ENCODE results near the gene SEPTIN5. TPM values are rescaled to one million over a fixed set of nuclear protein-coding genes. Genes with fewer than 3 reads are reported as not detected.
"Not testable (repeated sequence)": the region's sequence is repeated elsewhere in the genome, so short reads cannot be mapped to it uniquely, and the experiment has no call there.

SEPTIN5 gene
- total and polyA plus RNA-seq, 5 donors from 2014 or later: 5.2 TPM; not detected in 4

- Histone ChIP-seq H3K9me3 (ENCODE audit: control insufficient read depth in 2 of 2, low read length in 2 of 2) (no peaks in the 10 kb centered on the region), H3K36me3 (ENCODE audit: control insufficient read depth, insufficient read depth, low read length) (no peaks in the 10 kb centered on the region), H3K27me3 (ENCODE audit: control insufficient read depth, insufficient read depth, low read length) (peaks cover 2% of the 10 kb centered on the region), H3K4me1 (ENCODE audit: control insufficient read depth, insufficient read depth, low read length, poor library complexity, severe bottlenecking) (no peaks in the 10 kb centered on the region), H3K4me3 (ENCODE audit: low read depth, low read length) (no peak overlapping the region), H3K27ac (ENCODE audit: insufficient read depth, low read length, poor library complexity, severe bottlenecking) (no peak overlapping the region)
- H3K9me3 Mint-ChIP-seq: no peaks in the 10 kb centered on the region
- H3K36me3 Mint-ChIP-seq: no peaks in the 10 kb centered on the region
- DNase-seq (no peak), ATAC-seq (ENCODE audit: low read depth in 2 of 2) (no peak)
- peaks cover 10% of the 10 kb centered on the region for H3K27me3 Mint-ChIP-seq
- H3K4me1 Mint-ChIP-seq: no peaks in the 10 kb centered on the region
- no peak overlapping the region for H3K4me3 Mint-ChIP-seq
- H3K27ac Mint-ChIP-seq: no peak overlapping the region
Measured at GRCh38 chr22:19696504-19697276, 17.6 kb upstream of the SEPTIN5 start.

- not testable (repeated sequence) for H3K27me3 ChIP-seq (ENCODE audit: control insufficient read depth, insufficient read depth, low read length); H3K9me3 ChIP-seq (ENCODE audit: control insufficient read depth in 2 of 2, low read length in 2 of 2); H3K27ac Mint-ChIP-seq; H3K9me3 Mint-ChIP-seq; H3K4me3 Mint-ChIP-seq; H3K36me3 ChIP-seq (ENCODE audit: control insufficient read depth, insufficient read depth, low read length); H3K27ac ChIP-seq (ENCODE audit: insufficient read depth, low read length, poor library complexity, severe bottlenecking); H3K36me3 Mint-ChIP-seq; DNase-seq; H3K4me3 ChIP-seq (ENCODE audit: low read depth, low read length); H3K4me1 Mint-ChIP-seq; H3K4me1 ChIP-seq (ENCODE audit: control insufficient read depth, insufficient read depth, low read length, poor library complexity, severe bottlenecking); ATAC-seq (ENCODE audit: low read depth in 2 of 2)
- peaks cover 11% of the 10 kb centered on the region for H3K27me3 Mint-ChIP-seq
Measured at GRCh38 chr22:19697871-19698270, 16.4 kb upstream of the SEPTIN5 start.

- no peaks in the 10 kb centered on the region for H3K4me1 ChIP-seq (ENCODE audit: control insufficient read depth, insufficient read depth, low read length, poor library complexity, severe bottlenecking)
- H3K36me3 Mint-ChIP-seq: no peaks in the 10 kb centered on the region
- no peak overlapping the region for H3K4me3 Mint-ChIP-seq
- H3K27me3 Mint-ChIP-seq: peaks cover 10% of the 10 kb centered on the region
- no peak overlapping the region for H3K27ac ChIP-seq (ENCODE audit: insufficient read depth, low read length, poor library complexity, severe bottlenecking)
- no peak for DNase-seq
- H3K9me3 Mint-ChIP-seq: no peaks in the 10 kb centered on the region
- H3K27ac Mint-ChIP-seq: no peak overlapping the region
- ATAC-seq (ENCODE audit: low read depth in 2 of 2): no peak
- no peak overlapping the region for H3K4me3 ChIP-seq (ENCODE audit: low read depth, low read length)
- no peaks in the 10 kb centered on the region for H3K9me3 ChIP-seq (ENCODE audit: control insufficient read depth in 2 of 2, low read length in 2 of 2)
- H3K4me1 Mint-ChIP-seq: no peaks in the 10 kb centered on the region
- no peaks in the 10 kb centered on the region for H3K36me3 ChIP-seq (ENCODE audit: control insufficient read depth, insufficient read depth, low read length)
- H3K27me3 ChIP-seq (ENCODE audit: control insufficient read depth, insufficient read depth, low read length): peaks cover 2% of the 10 kb centered on the region
Measured at GRCh38 chr22:19700790-19701419, 13.4 kb upstream of the SEPTIN5 start.

GRCh38 chr22:19701420-19702145, 12.7 kb upstream of the SEPTIN5 start:
- no peak for ATAC-seq (ENCODE audit: low read depth in 2 of 2)
- no peaks in the 10 kb centered on the region for H3K9me3 ChIP-seq (ENCODE audit: control insufficient read depth in 2 of 2, low read length in 2 of 2)
- no peaks in the 10 kb centered on the region for H3K36me3 Mint-ChIP-seq
- no peak overlapping the region for H3K4me3 ChIP-seq (ENCODE audit: low read depth, low read length)
- H3K4me3 Mint-ChIP-seq: no peak overlapping the region
- no peaks in the 10 kb centered on the region for H3K4me1 Mint-ChIP-seq
- H3K4me1 ChIP-seq (ENCODE audit: control insufficient read depth, insufficient read depth, low read length, poor library complexity, severe bottlenecking): no peaks in the 10 kb centered on the region
- no peak overlapping the region for H3K27ac ChIP-seq (ENCODE audit: insufficient read depth, low read length, poor library complexity, severe bottlenecking)
- H3K27ac Mint-ChIP-seq: no peak overlapping the region
- peaks cover 2% of the 10 kb centered on the region for H3K27me3 ChIP-seq (ENCODE audit: control insufficient read depth, insufficient read depth, low read length)
- no peaks in the 10 kb centered on the region for H3K36me3 ChIP-seq (ENCODE audit: control insufficient read depth, insufficient read depth, low read length)
- DNase-seq: no peak
- peaks cover 10% of the 10 kb centered on the region for H3K27me3 Mint-ChIP-seq
- H3K9me3 Mint-ChIP-seq: no peaks in the 10 kb centered on the region

- Mint-ChIP-seq H3K27ac (no peak overlapping the region), H3K9me3 (no peaks in the 10 kb centered on the region), H3K27me3 (peaks cover 12% of the 10 kb centered on the region), H3K4me1 (no peaks in the 10 kb centered on the region), H3K36me3 (no peaks in the 10 kb centered on the region), H3K4me3 (no peak overlapping the region)
- Histone ChIP-seq H3K4me1 (ENCODE audit: control insufficient read depth, insufficient read depth, low read length, poor library complexity, severe bottlenecking) (no peaks in the 10 kb centered on the region), H3K27ac (ENCODE audit: insufficient read depth, low read length, poor library complexity, severe bottlenecking) (no peak overlapping the region), H3K36me3 (ENCODE audit: control insufficient read depth, insufficient read depth, low read length) (no peaks in the 10 kb centered on the region), H3K4me3 (ENCODE audit: low read depth, low read length) (no peak overlapping the region), H3K9me3 (ENCODE audit: control insufficient read depth in 2 of 2, low read length in 2 of 2) (no peaks in the 10 kb centered on the region), H3K27me3 (ENCODE audit: control insufficient read depth, insufficient read depth, low read length) (peaks cover 2% of the 10 kb centered on the region)
- DNase-seq (no peak), ATAC-seq (ENCODE audit: low read depth in 2 of 2) (no peak)
Measured at GRCh38 chr22:19703869-19704268, 10.4 kb upstream of the SEPTIN5 start.

- no peaks in the 10 kb centered on the region for H3K9me3 Mint-ChIP-seq
- no peak overlapping the region for H3K4me3 Mint-ChIP-seq
- no peak overlapping the region for H3K27ac Mint-ChIP-seq
- Histone ChIP-seq H3K27ac (ENCODE audit: insufficient read depth, low read length, poor library complexity, severe bottlenecking) (no peak overlapping the region), H3K27me3 (ENCODE audit: control insufficient read depth, insufficient read depth, low read length) (peaks cover 2% of the 10 kb centered on the region), H3K4me3 (ENCODE audit: low read depth, low read length) (no peak overlapping the region), H3K36me3 (ENCODE audit: control insufficient read depth, insufficient read depth, low read length) (no peaks in the 10 kb centered on the region), H3K9me3 (ENCODE audit: control insufficient read depth in 2 of 2, low read length in 2 of 2) (no peaks in the 10 kb centered on the region), H3K4me1 (ENCODE audit: control insufficient read depth, insufficient read depth, low read length, poor library complexity, severe bottlenecking) (no peaks in the 10 kb centered on the region)
- no peaks in the 10 kb centered on the region for H3K4me1 Mint-ChIP-seq
- peaks cover 15% of the 10 kb centered on the region for H3K27me3 Mint-ChIP-seq
- no peaks in the 10 kb centered on the region for H3K36me3 Mint-ChIP-seq
- DNase-seq (no peak), ATAC-seq (ENCODE audit: low read depth in 2 of 2) (no peak)
Measured at GRCh38 chr22:19704355-19705015, 9.8 kb upstream of the SEPTIN5 start.

GRCh38 chr22:19705181-19705934, 8.9 kb upstream of the SEPTIN5 start:
- no peak overlapping the region for H3K4me3 Mint-ChIP-seq
- H3K27ac ChIP-seq (ENCODE audit: insufficient read depth, low read length, poor library complexity, severe bottlenecking): no peak overlapping the region
- no peaks in the 10 kb centered on the region for H3K4me1 Mint-ChIP-seq
- DNase-seq: no peak
- no peak overlapping the region for H3K4me3 ChIP-seq (ENCODE audit: low read depth, low read length)
- H3K9me3 ChIP-seq (ENCODE audit: control insufficient read depth in 2 of 2, low read length in 2 of 2): no peaks in the 10 kb centered on the region
- H3K27ac Mint-ChIP-seq: no peak overlapping the region
- H3K36me3 ChIP-seq (ENCODE audit: control insufficient read depth, insufficient read depth, low read length): no peaks in the 10 kb centered on the region
- H3K27me3 ChIP-seq (ENCODE audit: control insufficient read depth, insufficient read depth, low read length): peaks cover under 1% of the 10 kb centered on the region
- H3K27me3 Mint-ChIP-seq: peaks cover 10% of the 10 kb centered on the region
- ATAC-seq (ENCODE audit: low read depth in 2 of 2): no peak
- no peaks in the 10 kb centered on the region for H3K9me3 Mint-ChIP-seq
- H3K4me1 ChIP-seq (ENCODE audit: control insufficient read depth, insufficient read depth, low read length, poor library complexity, severe bottlenecking): no peaks in the 10 kb centered on the region
- H3K36me3 Mint-ChIP-seq: no peaks in the 10 kb centered on the region
